ENCODE data around the gene POU2F3. TPM values are rescaled to one million over a fixed set of nuclear protein-coding genes. Genes with fewer than 3 reads are reported as not detected.

POU2F3 gene
- polyA plus RNA-seq, 1 donor (not counting 4 experiments of a cell fraction or from before 2014, with no cell fraction given): 0.96 TPM

GRCh38 chr11:120326228-120326627 lies 86.3 kb downstream of the POU2F3 start:
- Histone ChIP-seq H3K27ac (ENCODE audit: control insufficient read depth, insufficient read depth, low read length) (no peak overlapping the region), H3K4me1 (ENCODE audit: control insufficient read depth, extremely low read depth, insufficient read depth, low read length) (peaks cover 19% of the 10 kb centered on the region), H3K9me3 (ENCODE audit: control insufficient read depth, low read depth, low read length) (no peaks in the 10 kb centered on the region), H3K9ac (ENCODE audit: control insufficient read depth, extremely low read depth, insufficient read depth, low read length) (peak overlapping the region; percentile 70), H3K4me3 (ENCODE audit: control insufficient read depth in 2 of 3, extremely low read depth in 1 of 3, insufficient read depth in 2 of 3, low read depth in 1 of 3, low read length in 3 of 3) (peak overlapping the region in 1 of 3 experiments; percentile 82), H3K79me2 (ENCODE audit: control insufficient read depth, insufficient read depth, low read length) (no peaks in the 10 kb centered on the region), H3K36me3 (ENCODE audit: control insufficient read depth in 2 of 2, extremely low read depth in 1 of 2, insufficient read depth in 2 of 2, low read length in 2 of 2) (peaks cover 3 to 7% of the 10 kb centered on the region in 2 experiments), H4K20me1 (ENCODE audit: control insufficient read depth, extremely low read depth, insufficient read depth, low read length) (no peaks in the 10 kb centered on the region), H3K27me3 (ENCODE audit: control insufficient read depth, extremely low read depth, insufficient read depth, low read length) (no peaks in the 10 kb centered on the region), H3K9me1 (ENCODE audit: control insufficient read depth, extremely low read depth, insufficient read depth, low read length) (no peaks in the 10 kb centered on the region), H2AFZ (ENCODE audit: control insufficient read depth, low read length) (no peak overlapping the region), H3K4me2 (ENCODE audit: control insufficient read depth, extremely low read depth, insufficient read depth, low read depth, low read length) (peak overlapping the region; percentile 91)
- FAIRE-seq (no peak), DNase-seq (ENCODE audit: low read depth, low spot score) (no peak)
- dilution Hi-C loops (cut with MboI; ENCODE audit: extremely low pct_ligation_motif_present, low sequenced_read_pairs): no loop called here
- no peak for TF ChIP-seq CTCF (optimal IDR thresholded peaks at IDR 0.05 in 1 of 3, IDR thresholded peaks at IDR 0.05 in 1 of 3, conservative IDR thresholded peaks at IDR 0.05 in 1 of 3; ENCODE audit: extremely low read depth in 1 of 3, insufficient read depth in 2 of 3, low read length in 3 of 3)
- TF ChIP-seq EZH2 (IDR thresholded peaks at IDR 0.05; ENCODE audit: low read length): no peak

- H3K9me3 ChIP-seq (ENCODE audit: control insufficient read depth, low read depth, low read length): no peaks in the 10 kb centered on the region
- no peak overlapping the region for H3K9ac ChIP-seq (ENCODE audit: control insufficient read depth, extremely low read depth, insufficient read depth, low read length)
- no peak overlapping the region for H3K4me2 ChIP-seq (ENCODE audit: control insufficient read depth, extremely low read depth, insufficient read depth, low read depth, low read length)
- H3K36me3 ChIP-seq (ENCODE audit: control insufficient read depth in 2 of 2, extremely low read depth in 1 of 2, insufficient read depth in 2 of 2, low read length in 2 of 2): peaks cover 3 to 7% of the 10 kb centered on the region in 2 experiments
- H3K4me1 ChIP-seq (ENCODE audit: control insufficient read depth, extremely low read depth, insufficient read depth, low read length): peaks cover 26% of the 10 kb centered on the region
- dilution Hi-C loops (cut with MboI; ENCODE audit: extremely low pct_ligation_motif_present, low sequenced_read_pairs): no loop called here
- no peaks in the 10 kb centered on the region for H3K27me3 ChIP-seq (ENCODE audit: control insufficient read depth, extremely low read depth, insufficient read depth, low read length)
- no peak overlapping the region for H3K4me3 ChIP-seq (ENCODE audit: control insufficient read depth in 2 of 3, extremely low read depth in 1 of 3, insufficient read depth in 2 of 3, low read depth in 1 of 3, low read length in 3 of 3)
- TF ChIP-seq EZH2 (IDR thresholded peaks at IDR 0.05; ENCODE audit: low read length): no peak
- no peaks in the 10 kb centered on the region for H4K20me1 ChIP-seq (ENCODE audit: control insufficient read depth, extremely low read depth, insufficient read depth, low read length)
- H3K79me2 ChIP-seq (ENCODE audit: control insufficient read depth, insufficient read depth, low read length): no peaks in the 10 kb centered on the region
- no peaks in the 10 kb centered on the region for H3K9me1 ChIP-seq (ENCODE audit: control insufficient read depth, extremely low read depth, insufficient read depth, low read length)
- no peak overlapping the region for H2AFZ ChIP-seq (ENCODE audit: control insufficient read depth, low read length)
- no peak overlapping the region for H3K27ac ChIP-seq (ENCODE audit: control insufficient read depth, insufficient read depth, low read length)
- DNase-seq (ENCODE audit: low read depth, low spot score): no peak
- FAIRE-seq: no peak
These were observed 86.9 kb downstream of the POU2F3 start for GRCh38 chr11:120326845-120327281.

GRCh38 chr11:120327311-120327710 lies 87.4 kb downstream of the POU2F3 start:
- FAIRE-seq (no peak), DNase-seq (ENCODE audit: low read depth, low spot score) (no peak)
- H3K79me2 ChIP-seq (ENCODE audit: control insufficient read depth, insufficient read depth, low read length): no peaks in the 10 kb centered on the region
- H3K4me2 ChIP-seq (ENCODE audit: control insufficient read depth, extremely low read depth, insufficient read depth, low read depth, low read length): no peak overlapping the region
- no peak overlapping the region for H3K9ac ChIP-seq (ENCODE audit: control insufficient read depth, extremely low read depth, insufficient read depth, low read length)
- no peaks in the 10 kb centered on the region for H3K27me3 ChIP-seq (ENCODE audit: control insufficient read depth, extremely low read depth, insufficient read depth, low read length)
- no peaks in the 10 kb centered on the region for H3K9me1 ChIP-seq (ENCODE audit: control insufficient read depth, extremely low read depth, insufficient read depth, low read length)
- dilution Hi-C loops (cut with MboI; ENCODE audit: extremely low pct_ligation_motif_present, low sequenced_read_pairs): no loop called here
- no peaks in the 10 kb centered on the region for H3K9me3 ChIP-seq (ENCODE audit: control insufficient read depth, low read depth, low read length)
- H3K36me3 ChIP-seq (ENCODE audit: control insufficient read depth in 2 of 2, extremely low read depth in 1 of 2, insufficient read depth in 2 of 2, low read length in 2 of 2): peaks cover 3 to 7% of the 10 kb centered on the region in 2 experiments
- TF ChIP-seq CTCF (optimal IDR thresholded peaks at IDR 0.05 in 1 of 3, IDR thresholded peaks at IDR 0.05 in 1 of 3, conservative IDR thresholded peaks at IDR 0.05 in 1 of 3; ENCODE audit: extremely low read depth in 1 of 3, insufficient read depth in 2 of 3, low read length in 3 of 3) (no peak), EZH2 (IDR thresholded peaks at IDR 0.05; ENCODE audit: low read length) (no peak)
- H3K4me3 ChIP-seq (ENCODE audit: control insufficient read depth in 2 of 3, extremely low read depth in 1 of 3, insufficient read depth in 2 of 3, low read depth in 1 of 3, low read length in 3 of 3): no peak overlapping the region
- no peaks in the 10 kb centered on the region for H4K20me1 ChIP-seq (ENCODE audit: control insufficient read depth, extremely low read depth, insufficient read depth, low read length)
- peaks cover 30% of the 10 kb centered on the region for H3K4me1 ChIP-seq (ENCODE audit: control insufficient read depth, extremely low read depth, insufficient read depth, low read length)
- no peak overlapping the region for H3K27ac ChIP-seq (ENCODE audit: control insufficient read depth, insufficient read depth, low read length)
- no peak overlapping the region for H2AFZ ChIP-seq (ENCODE audit: control insufficient read depth, low read length)

Data from keratinocyte (primary cell).